ENCODE data around the gene MLLT3.

The MLLT3 gene

GRCh38 chr9:20317701-20318100 lies 304.6 kb downstream of the MLLT3 start:
- no peak overlapping the region for H3K27ac ChIP-seq (ENCODE audit: poor library complexity, severe bottlenecking)
- no peaks in the 10 kb centered on the region for H3K36me3 ChIP-seq (ENCODE audit: low read depth)
- DNase-seq (ENCODE audit: low spot score) (no peak), ATAC-seq (ENCODE audit: low read depth) (no peak)
- H3K4me1 ChIP-seq (ENCODE audit: insufficient read depth, poor library complexity, severe bottlenecking) = peaks cover 39% of the 10 kb centered on the region
- H3K9me3 ChIP-seq (ENCODE audit: severe bottlenecking) = no peaks in the 10 kb centered on the region
- H3K27me3 ChIP-seq (ENCODE audit: insufficient read depth, poor library complexity, severe bottlenecking) = no peaks in the 10 kb centered on the region
- no peak overlapping the region for H3K4me3 ChIP-seq (ENCODE audit: severe bottlenecking)
- TF ChIP-seq CTCF (IDR thresholded peaks at IDR 0.05; ENCODE audit: poor library complexity, severe bottlenecking) = no peak

- H3K36me3 ChIP-seq (ENCODE audit: low read depth) = no peaks in the 10 kb centered on the region
- ATAC-seq (ENCODE audit: low read depth) = no peak
- H3K4me1 ChIP-seq (ENCODE audit: insufficient read depth, poor library complexity, severe bottlenecking) = peaks cover 39% of the 10 kb centered on the region
- DNase-seq (ENCODE audit: low spot score) = no peak
- H3K4me3 ChIP-seq (ENCODE audit: severe bottlenecking) = no peak overlapping the region
- H3K9me3 ChIP-seq (ENCODE audit: severe bottlenecking) = no peaks in the 10 kb centered on the region
- H3K27ac ChIP-seq (ENCODE audit: poor library complexity, severe bottlenecking) = peak overlapping the region; percentile 50
- H3K27me3 ChIP-seq (ENCODE audit: insufficient read depth, poor library complexity, severe bottlenecking) = no peaks in the 10 kb centered on the region
- no peak for TF ChIP-seq CTCF (IDR thresholded peaks at IDR 0.05; ENCODE audit: poor library complexity, severe bottlenecking)
Measured at GRCh38 chr9:20316372-20316771, 305.9 kb downstream of the MLLT3 start.

GRCh38 chr9:20315677-20316076 lies 306.6 kb downstream of the MLLT3 start:
- DNase-seq (ENCODE audit: low spot score) = no peak
- Histone ChIP-seq H3K27me3 (ENCODE audit: insufficient read depth, poor library complexity, severe bottlenecking) (no peaks in the 10 kb centered on the region), H3K36me3 (ENCODE audit: low read depth) (no peaks in the 10 kb centered on the region), H3K27ac (ENCODE audit: poor library complexity, severe bottlenecking) (peak overlapping the region; percentile 50), H3K4me1 (ENCODE audit: insufficient read depth, poor library complexity, severe bottlenecking) (peaks cover 32% of the 10 kb centered on the region), H3K9me3 (ENCODE audit: severe bottlenecking) (no peaks in the 10 kb centered on the region), H3K4me3 (ENCODE audit: severe bottlenecking) (no peak overlapping the region)
- TF ChIP-seq CTCF (IDR thresholded peaks at IDR 0.05; ENCODE audit: poor library complexity, severe bottlenecking) = no peak
- peak; percentile 77 for ATAC-seq (ENCODE audit: low read depth)

DNA sequence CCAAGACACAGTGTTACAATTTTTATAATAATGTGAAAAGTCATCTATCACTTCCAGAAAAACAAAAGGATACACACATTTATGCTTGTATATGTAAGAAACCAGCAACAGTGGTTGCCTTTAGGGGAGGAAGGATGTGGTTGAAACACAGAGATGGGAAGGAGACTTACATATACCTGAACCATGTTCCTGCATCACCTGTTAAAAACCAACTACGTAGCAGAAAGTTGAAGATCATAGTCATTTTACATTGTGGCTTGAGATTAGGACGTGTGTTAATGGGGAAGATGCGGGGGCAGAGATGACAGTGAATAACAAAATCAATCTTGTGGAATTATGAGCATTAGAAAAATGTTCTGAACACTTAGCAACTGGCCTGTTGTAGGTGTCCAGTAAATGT lies 307.3 kb downstream of the MLLT3 start:
- Histone ChIP-seq H3K27me3 (ENCODE audit: insufficient read depth, poor library complexity, severe bottlenecking) (no peaks in the 10 kb centered on the region), H3K36me3 (ENCODE audit: low read depth) (no peaks in the 10 kb centered on the region), H3K4me3 (ENCODE audit: severe bottlenecking) (no peak overlapping the region), H3K27ac (ENCODE audit: poor library complexity, severe bottlenecking) (peak overlapping the region; percentile 50), H3K9me3 (ENCODE audit: severe bottlenecking) (no peaks in the 10 kb centered on the region), H3K4me1 (ENCODE audit: insufficient read depth, poor library complexity, severe bottlenecking) (peaks cover 25% of the 10 kb centered on the region)
- no peak for TF ChIP-seq CTCF (IDR thresholded peaks at IDR 0.05; ENCODE audit: poor library complexity, severe bottlenecking)
- ATAC-seq (ENCODE audit: low read depth) (no peak), DNase-seq (ENCODE audit: low spot score) (no peak)

- H3K4me3 ChIP-seq (ENCODE audit: severe bottlenecking) = no peak overlapping the region
- no peaks in the 10 kb centered on the region for H3K36me3 ChIP-seq (ENCODE audit: low read depth)
- ATAC-seq (ENCODE audit: low read depth) (no peak), DNase-seq (ENCODE audit: low spot score) (no peak)
- H3K27me3 ChIP-seq (ENCODE audit: insufficient read depth, poor library complexity, severe bottlenecking) = no peaks in the 10 kb centered on the region
- H3K27ac ChIP-seq (ENCODE audit: poor library complexity, severe bottlenecking) = peak overlapping the region; percentile 15
- TF ChIP-seq CTCF (IDR thresholded peaks at IDR 0.05; ENCODE audit: poor library complexity, severe bottlenecking) = no peak
- no peaks in the 10 kb centered on the region for H3K9me3 ChIP-seq (ENCODE audit: severe bottlenecking)
- H3K4me1 ChIP-seq (ENCODE audit: insufficient read depth, poor library complexity, severe bottlenecking) = peaks cover 15% of the 10 kb centered on the region
Measured at GRCh38 chr9:20313415-20313814, 308.9 kb downstream of the MLLT3 start.

Data from RWPE2 (cell line).